Activated naive CD4-positive, alpha-beta T cell (primary cell): Measurements from ENCODE around the gene RIPOR3.
"Not testable (repeated sequence)": the region's sequence is repeated elsewhere in the genome, so short reads cannot be mapped to it uniquely, and the experiment has no call there.

Experiments
- DNase-seq, 4 experiments: peaks; one replicate each; lab custom pipeline; 2025; lab: John Stamatoyannopoulos, UW

Gene RIPOR3

DNA sequence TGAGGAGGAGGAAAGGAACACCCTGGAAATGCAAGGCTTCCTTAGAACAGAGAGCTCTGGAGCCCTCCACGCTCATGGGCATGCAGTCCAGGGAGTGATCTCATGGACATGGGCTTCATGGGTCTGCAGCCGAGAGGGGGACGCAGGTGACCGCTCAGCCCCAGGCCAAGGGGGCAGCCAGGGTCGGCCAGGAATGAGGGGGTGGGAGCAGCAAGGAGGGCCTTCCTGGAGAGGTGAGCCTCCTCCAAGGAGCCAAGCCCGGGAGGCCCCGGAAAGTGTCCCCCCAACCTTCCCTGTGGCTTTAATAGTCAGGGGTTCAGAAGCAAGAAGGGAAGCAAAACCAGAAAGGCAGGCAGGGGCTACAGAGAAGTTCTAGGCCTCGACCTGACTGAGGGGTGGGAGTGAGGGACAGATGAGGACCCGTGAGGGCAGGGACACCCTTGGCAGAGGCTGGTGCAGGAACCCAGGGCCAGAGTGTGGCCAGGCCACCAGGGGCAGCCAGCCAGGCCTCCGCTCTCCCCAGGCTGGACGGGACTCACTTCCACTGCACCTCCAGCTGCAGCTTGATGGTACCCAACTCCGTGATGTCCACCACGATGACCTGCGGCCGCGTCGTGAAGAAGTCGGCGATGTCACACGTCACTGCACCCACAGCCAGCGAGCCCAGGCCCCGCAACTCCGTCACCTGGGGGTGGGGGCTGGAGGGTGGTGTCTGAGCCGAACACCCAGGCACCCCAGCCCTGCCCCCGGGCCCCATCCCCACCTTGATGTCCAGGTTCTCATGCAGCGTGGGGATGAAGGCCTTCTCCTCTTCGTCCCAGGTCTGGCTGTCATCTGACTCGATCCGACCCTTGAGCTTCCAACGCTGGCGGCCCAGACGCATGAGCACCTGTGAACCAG, 83.2 kb downstream of the RIPOR3 start:
- DNase-seq = no peak

DNA sequence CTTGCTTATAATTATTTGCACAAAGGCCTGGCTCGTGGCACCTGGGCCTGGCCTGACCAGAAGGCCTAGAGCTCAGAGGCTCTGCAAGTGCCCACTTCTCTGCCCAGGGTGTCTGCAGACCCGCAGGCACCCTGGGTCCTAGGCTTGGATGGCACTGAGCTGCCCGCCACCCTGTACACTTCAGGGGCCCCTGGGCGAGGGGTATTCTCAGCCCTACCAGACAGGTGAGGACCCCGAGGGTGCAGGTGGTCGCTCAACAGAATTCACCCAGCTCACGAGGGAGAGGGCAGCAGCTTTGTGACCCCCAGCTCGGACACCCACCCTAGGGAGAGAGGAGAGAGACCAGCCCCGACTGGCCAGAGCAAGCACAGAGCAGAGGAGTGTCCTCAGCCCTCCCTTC, 83.9 kb downstream of the RIPOR3 start:
- DNase-seq = no peak

DNA sequence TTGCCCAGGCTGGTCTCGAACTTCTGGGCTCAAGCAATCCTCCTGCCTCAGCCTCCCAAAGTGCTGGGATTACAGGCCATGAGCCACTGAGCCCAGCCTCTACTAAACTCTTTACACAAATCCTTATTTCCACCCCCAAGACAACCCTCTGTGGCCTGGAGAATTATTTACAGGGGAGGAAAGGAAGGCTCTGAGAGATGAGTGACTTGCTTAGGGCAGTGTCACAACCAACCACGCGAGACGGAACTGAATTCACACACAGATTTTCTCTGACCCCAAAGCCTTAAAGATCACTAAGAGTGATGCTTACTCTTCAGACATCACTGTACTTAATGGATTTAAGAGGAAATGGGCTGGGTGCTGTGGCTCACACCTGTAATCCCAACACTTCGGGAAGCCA, 86.2 kb downstream of the RIPOR3 start:
- no peak for DNase-seq

DNA sequence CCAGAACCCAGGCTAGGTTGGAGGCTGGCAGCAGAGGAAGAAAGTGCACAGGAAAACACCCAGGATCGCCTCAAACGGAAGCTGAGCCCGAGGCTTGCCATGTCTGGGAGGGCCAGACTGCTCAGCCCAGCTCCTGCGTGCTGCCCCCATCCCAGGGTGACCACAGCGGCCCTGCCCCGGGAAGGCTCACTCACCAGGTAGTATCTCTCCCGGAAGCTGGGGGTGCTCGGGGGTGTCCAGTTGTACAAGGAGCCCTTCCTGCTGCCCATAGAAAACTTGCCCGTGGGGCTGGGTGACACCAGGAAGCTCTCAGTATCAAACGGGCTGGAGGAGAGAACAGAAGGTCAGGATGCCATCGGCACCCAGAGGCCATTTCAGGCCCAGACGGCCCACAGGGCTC, 86.9 kb downstream of the RIPOR3 start:
- DNase-seq = no peak

DNA sequence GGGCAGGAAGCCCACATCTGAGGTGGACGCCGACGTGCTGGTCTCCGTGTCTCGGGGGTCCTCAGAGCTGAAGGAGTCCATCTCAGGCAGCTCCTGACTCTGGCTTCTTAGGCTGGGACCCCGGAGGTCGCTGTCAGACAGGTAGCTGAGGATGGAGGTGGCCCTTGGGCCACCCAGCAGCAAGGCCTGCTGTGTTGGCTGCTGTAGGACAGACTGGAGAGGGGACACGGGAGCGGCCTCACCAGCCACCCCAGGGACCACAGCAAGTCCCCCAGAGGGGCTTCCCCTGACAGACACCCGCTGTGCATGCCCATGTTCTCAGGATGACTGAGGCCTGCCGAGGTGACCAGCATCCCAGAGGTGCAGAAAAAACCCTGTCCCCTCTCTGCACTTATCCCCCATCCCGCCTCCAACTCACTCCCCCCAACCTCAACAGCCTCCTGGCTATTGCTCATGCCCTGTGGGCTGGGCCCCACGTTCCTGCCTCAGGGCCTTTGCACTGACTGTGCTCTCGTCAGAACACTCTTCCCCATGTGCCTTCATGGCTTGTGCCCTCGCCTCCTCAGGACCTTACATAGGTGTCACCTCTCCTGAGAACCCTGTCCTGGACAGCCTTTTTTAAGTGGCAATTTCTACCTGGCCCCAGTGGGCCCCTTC, 88.8 kb downstream of the RIPOR3 start:
- DNase-seq = no peak

DNA sequence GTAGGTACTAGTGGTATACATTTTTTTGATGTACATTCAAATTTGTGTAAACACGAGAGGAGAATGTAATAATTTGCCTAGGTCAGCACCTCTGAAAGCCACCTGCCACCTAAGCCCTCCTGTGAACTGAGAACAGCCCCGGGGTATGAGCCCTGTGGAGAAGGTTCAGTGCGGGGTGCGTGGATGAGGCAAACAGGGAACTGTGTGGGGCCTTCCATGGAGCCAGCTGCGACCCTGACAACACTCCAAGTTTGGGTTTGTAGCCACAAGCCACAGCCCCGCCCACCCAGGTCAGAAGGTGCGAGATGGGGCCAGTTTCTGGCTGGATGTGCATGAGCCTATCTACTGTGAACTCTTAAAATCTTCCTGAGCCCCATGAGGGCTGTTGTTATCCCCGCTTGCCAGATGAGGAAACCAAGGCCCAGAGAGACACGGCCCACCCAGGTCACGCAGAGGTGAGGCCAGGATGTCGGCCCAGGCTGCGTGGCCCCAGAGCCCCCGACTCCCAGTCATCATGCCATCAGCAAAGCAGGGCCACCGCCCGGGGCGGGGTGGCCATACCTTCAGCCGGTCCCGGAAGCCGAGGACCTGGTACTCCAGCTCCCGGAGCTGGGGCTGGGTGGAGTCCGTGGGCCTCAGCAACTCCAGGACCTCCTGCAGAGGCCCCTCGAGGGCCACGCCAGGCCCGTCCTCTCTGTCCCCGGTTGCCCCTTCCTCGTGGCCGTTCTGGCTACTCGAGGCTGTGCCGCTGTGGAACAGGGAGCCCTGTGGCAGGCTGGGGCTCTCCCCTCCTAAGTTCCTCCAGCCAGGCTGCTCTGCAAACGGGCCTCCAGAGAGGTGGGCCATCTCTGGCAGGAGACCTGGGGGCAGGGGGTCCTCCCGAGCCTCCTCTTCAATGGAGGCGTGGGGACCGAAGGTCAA, 89.6 kb downstream of the RIPOR3 start:
- DNase-seq = no peak

DNA sequence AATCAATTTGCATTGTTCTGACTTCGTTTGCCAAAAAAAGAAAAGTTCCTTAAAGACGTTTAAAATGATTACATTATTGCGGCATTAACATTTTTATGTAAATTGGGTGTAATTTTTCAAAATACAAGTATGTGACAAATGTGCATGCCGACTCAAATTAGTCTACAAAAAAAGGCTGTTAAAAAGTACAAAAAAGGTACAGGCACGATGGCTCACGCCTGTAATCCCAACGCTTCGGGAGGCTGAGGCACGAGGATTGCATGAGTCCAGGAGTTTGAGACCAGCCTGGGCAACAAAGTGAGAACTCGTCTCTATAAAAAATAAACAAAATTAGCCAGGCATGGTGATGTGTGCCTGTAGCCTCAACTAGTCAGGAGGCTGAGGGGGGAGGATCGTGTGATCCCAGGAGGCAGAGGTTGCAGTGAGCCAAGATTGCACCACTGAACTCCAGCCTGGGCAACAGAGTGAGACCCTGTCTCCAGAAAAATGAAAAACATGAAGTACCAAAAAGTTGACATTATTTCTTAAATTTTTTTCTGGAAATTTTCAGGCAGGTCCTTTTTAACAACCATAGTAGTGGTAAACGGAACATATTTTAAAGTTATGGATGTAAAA, 91.0 kb downstream of the RIPOR3 start:
- no peak for DNase-seq

DNA sequence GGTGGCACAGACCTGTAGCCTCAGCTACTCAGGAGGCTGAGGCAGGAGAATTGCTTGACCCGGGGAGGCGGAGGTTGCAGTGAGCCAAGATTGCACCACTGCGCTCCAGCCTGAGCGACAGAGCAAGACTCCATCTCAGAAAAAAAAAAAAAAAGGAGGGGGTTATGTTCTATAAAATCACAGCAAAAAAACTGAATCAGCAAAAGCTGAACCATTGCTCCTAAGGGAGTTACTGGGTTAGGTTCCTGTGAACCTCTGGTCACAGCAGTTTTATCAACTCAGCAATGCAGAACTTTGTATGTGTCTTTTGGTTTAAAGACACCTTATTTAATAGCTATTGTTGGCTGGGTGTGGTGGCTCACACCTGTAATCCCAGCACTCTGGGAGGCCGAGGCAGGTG, 92.6 kb downstream of the RIPOR3 start:
- not testable (repeated sequence) for DNase-seq

DNA sequence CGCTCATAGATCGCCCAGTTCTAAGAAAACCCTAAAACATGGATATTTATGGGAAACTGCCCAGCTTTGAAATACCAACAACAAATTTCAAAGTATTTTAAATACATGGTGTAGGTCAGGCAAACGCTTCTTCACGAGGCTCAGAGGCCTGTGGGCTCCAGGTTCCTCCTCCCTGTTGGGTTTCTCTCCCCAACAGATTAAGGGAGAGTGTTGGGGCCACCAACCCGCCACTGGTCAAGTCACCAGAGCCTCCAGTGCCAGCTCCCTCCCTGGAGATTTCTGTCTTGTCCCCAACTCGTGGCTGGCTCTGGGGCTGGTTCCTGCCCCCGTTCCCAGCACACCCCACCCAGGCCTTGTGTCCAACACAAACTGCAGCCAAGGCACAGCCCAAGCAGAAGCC, 93.3 kb downstream of the RIPOR3 start:
- no peak for DNase-seq

DNA sequence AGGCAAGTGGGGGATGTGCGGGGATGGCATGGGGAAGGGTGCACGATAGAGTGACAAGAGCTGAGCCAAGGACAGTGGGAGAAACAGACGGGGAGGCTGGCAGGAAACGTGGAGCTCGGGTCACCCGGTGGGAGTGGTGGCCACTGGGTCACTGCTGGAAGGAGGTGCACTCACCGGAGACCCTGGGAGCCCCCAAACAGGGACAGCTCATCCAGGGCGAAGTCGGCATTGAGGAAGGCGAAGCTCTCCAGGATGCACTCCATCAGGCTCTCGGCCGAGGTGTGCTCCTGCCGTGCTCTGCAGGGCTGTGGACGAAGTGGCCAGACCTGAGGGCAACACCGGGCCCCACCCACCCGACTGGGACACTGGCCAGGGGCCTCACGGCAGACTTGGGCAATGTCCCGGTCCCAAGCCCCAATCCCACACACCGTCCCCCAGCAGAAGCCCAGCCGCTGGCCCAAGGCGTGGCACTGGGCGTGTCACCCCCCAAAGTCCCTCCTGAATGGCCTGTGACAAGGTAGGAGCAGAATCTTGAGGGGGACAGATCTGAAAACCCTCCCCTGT, 93.9 kb downstream of the RIPOR3 start:
- DNase-seq = no peak

DNA sequence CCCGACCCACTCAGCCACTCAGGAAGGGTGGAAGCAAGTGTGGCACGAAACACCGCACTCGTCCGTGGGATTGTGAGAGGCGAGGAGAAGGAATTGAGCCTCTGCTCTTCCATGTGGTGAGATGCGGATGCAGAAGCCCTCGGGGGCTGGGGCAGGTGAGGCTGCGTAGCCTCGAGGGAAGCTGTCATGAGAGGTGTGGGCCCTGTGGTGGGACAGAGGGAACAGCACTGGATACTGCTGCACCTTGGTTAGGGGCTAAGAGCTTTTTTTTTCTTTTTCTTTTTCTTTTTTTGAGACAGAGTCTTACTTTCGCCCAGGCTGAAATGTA, 94.7 kb downstream of the RIPOR3 start:
- no peak for DNase-seq

DNA sequence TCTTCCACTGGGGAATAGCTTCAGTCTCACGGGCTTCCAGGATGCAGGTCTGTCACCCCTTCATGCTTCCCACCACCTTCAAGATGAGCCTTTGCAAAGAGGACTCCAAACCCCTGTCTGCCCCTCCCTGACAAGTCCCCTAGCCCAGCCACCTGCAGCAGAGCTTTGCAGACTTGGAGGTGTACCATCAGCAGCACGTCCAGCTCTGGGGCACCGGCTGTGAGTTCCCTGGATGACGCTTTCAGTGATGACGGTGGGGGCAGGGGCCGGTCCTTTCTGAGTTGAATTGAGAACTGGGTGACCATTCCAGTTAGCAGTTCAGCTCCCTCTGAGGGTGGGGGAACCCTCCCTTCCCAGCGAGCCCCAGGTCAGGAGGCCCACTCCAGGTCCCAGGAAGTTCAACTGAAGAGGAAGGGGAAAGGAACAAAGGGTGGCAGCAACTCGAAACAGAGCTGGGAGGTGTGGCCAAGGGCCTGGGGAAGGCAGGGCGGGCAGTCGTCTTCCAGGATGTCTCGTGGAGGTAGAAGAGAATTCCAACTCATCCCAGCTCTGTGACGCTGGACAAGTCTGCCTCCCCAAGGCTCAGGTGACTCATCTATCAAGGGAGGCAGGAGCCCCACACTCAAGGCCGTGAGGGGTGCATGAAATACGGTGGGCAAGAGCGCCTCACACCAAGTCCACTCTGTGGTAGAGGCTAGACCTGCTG, 95.2 kb downstream of the RIPOR3 start:
- no peak for DNase-seq

DNA sequence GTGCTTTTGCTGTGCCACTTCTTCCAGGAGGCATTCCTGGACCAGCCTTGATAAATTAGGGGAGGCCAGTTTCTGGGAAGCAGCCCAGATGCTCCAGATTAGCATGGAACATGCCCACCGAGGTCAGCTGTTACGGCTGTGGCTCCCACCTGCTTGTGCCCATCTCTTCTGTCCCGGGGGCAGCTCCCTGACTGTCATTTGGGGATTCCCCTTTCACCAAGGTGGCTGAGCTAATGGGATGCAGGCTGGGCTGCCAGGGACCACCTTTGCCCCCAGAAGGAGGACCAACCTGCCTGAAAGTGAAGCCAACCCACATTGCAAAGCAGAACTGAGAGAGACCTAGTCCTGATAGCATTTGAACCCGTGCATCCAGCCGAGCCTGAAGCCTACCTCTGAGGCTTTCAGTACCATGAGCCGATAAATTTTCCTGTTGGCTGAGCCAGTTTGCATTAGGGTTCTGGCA, 95.9 kb downstream of the RIPOR3 start:
- DNase-seq = no peak

DNA sequence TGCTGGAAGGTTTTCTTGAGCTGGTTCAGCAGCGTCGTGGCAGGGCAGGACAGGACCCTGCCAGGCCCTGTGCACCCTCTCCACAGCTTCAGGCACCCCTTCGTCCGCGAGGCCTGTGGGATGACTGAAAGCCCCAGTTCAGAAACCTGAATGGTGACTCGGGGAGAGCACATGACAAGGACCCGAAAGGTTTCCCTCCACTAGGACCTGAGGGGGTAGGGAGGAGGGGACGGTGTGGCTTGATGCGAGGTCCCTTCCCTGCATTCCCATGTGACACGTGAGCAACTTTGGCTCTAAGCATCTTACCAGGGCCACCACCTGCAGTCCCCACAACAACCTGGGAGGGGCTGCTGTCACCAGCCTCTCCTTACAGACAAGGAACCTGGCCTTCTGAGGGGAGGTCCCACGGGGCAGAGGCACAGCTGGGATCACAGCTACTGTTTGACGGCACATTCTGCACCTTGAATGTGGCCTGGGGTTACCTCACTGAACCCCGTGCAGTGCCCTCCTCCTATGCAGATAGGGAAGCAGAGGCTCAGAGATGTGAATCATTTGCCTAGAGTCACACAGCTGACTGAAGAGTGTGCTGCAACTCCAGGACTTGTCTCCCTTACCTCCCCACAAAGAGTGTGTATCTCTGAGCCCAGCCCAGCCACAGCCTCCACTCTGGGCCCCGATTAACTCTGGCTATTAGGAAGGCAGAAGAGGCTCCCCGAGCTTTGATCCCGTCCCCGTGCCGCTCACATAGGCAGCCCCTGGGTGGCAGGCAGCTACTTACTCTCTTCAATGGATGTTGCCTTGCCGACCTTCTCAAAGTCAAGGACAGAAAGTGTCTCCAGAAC, 96.5 kb downstream of the RIPOR3 start:
- DNase-seq = no peak

DNA sequence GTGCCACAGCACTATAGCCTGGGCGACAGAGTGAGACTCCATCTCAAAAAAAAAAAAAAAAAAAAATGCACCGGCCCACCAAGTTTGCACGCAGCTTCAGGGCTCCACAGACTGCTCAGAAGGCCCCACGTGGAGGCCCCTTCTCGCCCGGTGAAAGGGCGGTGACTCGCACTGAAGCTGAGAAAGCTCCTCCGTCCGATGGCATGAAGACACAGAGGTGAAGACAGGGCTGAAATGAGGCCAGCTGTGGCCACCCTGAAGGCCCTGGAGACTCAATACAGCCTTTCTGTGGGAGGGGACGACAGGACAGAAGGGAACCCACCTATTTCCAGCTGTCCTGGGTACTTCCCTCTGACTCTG, 97.1 kb downstream of the RIPOR3 start:
- no peak for DNase-seq

DNA sequence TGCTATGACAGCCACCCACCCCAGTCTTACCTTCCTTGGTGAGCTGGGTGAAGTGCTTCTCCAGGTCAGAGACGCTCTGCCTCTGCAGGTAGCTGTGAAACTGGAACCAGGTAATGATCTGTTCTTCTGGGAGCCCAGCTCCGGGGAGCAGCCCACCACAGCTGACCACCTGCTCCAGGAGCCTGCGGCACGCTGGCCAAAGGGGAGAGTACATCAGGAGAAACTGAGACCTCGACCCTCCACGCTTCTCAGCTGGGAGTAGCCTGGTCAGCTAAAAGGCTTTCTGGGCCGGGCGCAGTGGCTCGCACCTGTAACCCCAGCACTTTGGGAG, 98.4 kb downstream of the RIPOR3 start:
- no peak for DNase-seq

DNA sequence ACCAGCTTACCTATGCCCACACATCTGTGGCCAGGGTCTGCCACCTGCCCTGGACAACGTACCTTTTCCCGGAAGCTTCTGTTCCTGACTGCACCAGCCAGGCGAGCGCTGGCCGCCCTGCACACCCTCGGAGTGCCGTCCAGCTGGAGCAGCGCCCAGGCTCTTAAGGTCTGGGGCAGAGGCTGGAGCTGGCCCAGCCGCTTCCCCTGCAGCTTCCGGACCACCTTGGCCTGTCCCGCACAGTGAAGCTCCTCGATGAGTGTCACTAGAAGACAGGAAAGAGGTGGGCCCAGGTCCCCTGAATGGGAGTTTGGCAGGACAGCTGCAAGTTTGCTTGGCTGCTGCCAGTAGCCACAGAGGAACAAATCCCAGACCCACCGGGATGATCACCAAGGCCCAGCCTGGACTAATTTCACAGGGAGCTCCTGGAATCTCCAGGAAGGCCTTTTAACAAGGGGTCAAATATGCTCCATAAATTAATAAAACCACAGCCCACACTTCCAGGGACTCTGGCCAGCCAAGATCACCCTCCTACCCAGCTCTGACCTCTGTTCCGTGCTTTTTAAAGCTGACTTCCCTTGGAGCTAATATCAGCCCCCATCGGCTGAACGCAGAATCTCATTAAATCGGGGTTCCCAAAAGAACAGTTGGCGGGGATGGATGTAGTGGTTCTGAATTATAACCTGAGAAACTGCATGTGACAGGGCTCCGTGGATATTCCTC, 98.9 kb downstream of the RIPOR3 start:
- no peak for DNase-seq

DNA sequence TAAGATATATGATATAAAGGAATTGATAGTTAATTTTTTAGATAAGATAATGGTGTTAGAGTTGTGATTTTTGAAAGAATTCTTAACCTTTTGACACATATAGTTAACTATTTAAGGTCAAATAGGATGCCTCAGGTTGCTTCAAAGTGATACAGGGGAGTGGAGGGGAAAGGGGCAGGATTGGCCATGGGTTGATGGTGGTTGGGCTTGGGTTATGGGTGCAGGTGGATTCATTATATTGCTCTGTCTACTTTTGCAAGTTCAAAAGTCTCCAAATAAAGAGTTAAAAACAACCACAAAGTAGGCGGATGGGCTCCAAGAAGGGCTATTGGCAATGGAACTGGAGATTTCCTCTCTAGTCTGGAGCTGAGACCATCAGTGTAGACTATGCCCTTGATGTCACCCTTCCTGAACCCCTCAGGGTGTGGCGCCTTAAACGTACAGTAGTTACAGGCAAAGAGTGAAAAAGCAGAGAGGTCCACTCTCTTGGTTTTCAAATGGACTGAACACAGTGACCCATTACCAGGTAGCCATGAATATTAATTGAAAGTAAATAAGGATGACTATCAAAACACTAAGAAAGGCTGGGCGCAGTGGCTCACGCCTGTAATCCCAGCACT, 100.0 kb downstream of the RIPOR3 start:
- no peak for DNase-seq

DNA sequence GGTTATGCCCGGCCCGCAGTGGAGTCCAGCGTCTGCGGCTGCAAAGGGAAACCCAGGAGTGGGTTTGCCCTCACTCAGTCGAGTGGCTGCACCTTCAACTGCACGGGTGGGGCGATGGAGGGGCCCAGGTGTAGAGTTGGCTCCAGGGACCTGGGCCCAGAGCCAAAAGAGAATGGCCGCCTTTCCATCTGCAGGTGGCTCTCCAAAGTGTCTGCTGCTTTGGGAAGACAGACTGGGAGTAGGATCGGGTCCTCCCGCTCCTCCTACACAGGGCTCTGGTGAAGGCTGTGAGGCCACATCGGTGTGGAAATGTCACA, 101.0 kb downstream of the RIPOR3 start:
- DNase-seq = no peak
